Measurements from ENCODE around the gene NUBPL.
"Not testable (repeated sequence)": the region's sequence is repeated elsewhere in the genome, so short reads cannot be mapped to it uniquely, and the experiment has no call there.

NUBPL gene

GRCh38 chr14:31740688-31741087, 179.5 kb downstream of the NUBPL start:
- DNase-seq (ENCODE audit: low read depth in 2 of 2) = no peak

- no peak for DNase-seq (ENCODE audit: low read depth in 2 of 2)
These were observed 184.5 kb downstream of the NUBPL start for GRCh38 chr14:31745741-31746140.

GRCh38 chr14:31746326-31746725, 185.1 kb downstream of the NUBPL start:
- DNase-seq (ENCODE audit: low read depth in 2 of 2) = no peak

- DNase-seq (ENCODE audit: low read depth in 2 of 2) = no peak
These were observed 188.1 kb downstream of the NUBPL start for GRCh38 chr14:31749275-31749674.

GRCh38 chr14:31751047-31751446, 189.8 kb downstream of the NUBPL start:
- DNase-seq (ENCODE audit: low read depth in 2 of 2) = not testable (repeated sequence)

GRCh38 chr14:31752867-31753661, 191.9 kb downstream of the NUBPL start:
- no peak for DNase-seq (ENCODE audit: low read depth in 2 of 2)

GRCh38 chr14:31758941-31759340, 197.7 kb downstream of the NUBPL start:
- DNase-seq (ENCODE audit: low read depth in 2 of 2) = no peak

GRCh38 chr14:31760277-31760676, 199.1 kb downstream of the NUBPL start:
- DNase-seq (ENCODE audit: low read depth in 2 of 2) = no peak

GRCh38 chr14:31761325-31761724, 200.1 kb downstream of the NUBPL start:
- no peak for DNase-seq (ENCODE audit: low read depth in 2 of 2)

- no peak for DNase-seq (ENCODE audit: low read depth in 2 of 2)
These were observed 201.8 kb downstream of the NUBPL start for GRCh38 chr14:31763041-31763440.

GRCh38 chr14:31766315-31766892, 205.2 kb downstream of the NUBPL start:
- DNase-seq (ENCODE audit: low read depth in 2 of 2) = no peak

GRCh38 chr14:31768355-31768754, 207.2 kb downstream of the NUBPL start:
- DNase-seq (ENCODE audit: low read depth in 2 of 2) = no peak

- DNase-seq (ENCODE audit: low read depth in 2 of 2) = no peak
These were observed 209.1 kb downstream of the NUBPL start for GRCh38 chr14:31770271-31770670.

GRCh38 chr14:31774567-31774966, 213.4 kb downstream of the NUBPL start:
- no peak for DNase-seq (ENCODE audit: low read depth in 2 of 2)

- DNase-seq (ENCODE audit: low read depth in 2 of 2) = no peak
These were observed 216.1 kb downstream of the NUBPL start for GRCh38 chr14:31777312-31777711.

GRCh38 chr14:31781578-31781977, 220.4 kb downstream of the NUBPL start:
- DNase-seq (ENCODE audit: low read depth in 2 of 2) = no peak

GRCh38 chr14:31785574-31785973, 224.4 kb downstream of the NUBPL start:
- no peak for DNase-seq (ENCODE audit: low read depth in 2 of 2)

- no peak for DNase-seq (ENCODE audit: low read depth in 2 of 2)
These were observed 226.2 kb downstream of the NUBPL start for GRCh38 chr14:31787377-31787776.

GRCh38 chr14:31788340-31788739, 227.1 kb downstream of the NUBPL start:
- no peak for DNase-seq (ENCODE audit: low read depth in 2 of 2)

- DNase-seq (ENCODE audit: low read depth in 2 of 2) = no peak
These were observed 231.5 kb downstream of the NUBPL start for GRCh38 chr14:31792726-31793125.

- not testable (repeated sequence) for DNase-seq (ENCODE audit: low read depth in 2 of 2)
These were observed 236.7 kb downstream of the NUBPL start for GRCh38 chr14:31797946-31798345.

- no peak for DNase-seq (ENCODE audit: low read depth in 2 of 2)
These were observed 241.6 kb downstream of the NUBPL start for GRCh38 chr14:31802838-31803237.

- DNase-seq (ENCODE audit: low read depth in 2 of 2) = no peak
These were observed 245.0 kb downstream of the NUBPL start for GRCh38 chr14:31806249-31806648.
